ENCODE measurements around the gene CDC25A.
A peak's percentile ranks its signal among the peaks of the same experiment; 100 is the strongest.

Gene CDC25A

DNA sequence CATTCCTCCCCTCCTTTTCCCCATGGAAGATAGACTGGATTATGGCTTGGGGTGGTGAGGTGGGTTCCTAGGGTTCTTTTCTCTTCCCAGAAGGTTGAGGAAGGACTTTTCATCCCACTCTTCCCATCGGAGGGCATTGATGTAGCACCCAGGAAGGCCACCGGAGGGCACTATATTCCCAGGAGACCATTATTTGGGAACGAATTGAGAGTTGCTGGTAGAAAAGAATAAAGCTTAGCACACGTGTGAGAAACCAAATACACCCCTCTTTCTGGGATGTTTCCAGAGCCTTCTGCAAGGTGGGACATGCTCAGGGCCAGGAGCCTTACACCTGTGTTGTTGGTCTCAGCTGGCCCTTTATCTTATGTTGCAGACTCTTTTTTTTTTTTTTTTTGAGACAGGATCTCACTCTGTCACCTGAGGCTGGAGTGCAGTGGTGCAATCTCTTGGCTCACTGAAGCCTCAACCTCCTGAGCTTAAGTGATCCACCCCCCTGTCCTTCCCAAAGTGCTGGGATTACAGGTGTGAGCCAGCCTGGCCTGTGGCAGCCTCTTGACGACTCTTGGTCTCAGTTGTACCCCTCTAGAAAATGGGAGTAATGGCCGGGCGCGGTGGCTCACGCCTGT is 6.3 kb upstream of the CDC25A start:
- no peak for DNase-seq

DNA sequence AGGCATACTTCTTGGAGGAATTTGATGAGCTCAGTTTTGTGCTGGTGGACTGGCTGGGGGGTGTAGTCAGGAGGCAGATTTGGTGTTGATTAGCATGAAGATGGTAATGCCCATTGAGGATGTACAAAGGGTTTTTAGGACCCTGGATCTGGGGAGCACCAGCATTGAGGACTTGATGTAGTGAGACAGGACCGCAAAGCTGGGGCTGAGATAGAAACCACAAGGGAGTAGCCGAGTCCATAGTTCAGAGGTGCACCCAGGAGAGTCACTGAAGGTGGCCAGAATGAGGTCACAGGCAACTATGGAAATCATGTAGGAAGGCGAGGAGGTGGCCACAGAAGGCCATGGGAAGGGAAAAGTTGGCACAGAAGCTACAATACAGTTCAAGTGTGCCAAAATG is 2.7 kb upstream of the CDC25A start:
- no peak for DNase-seq

DNA sequence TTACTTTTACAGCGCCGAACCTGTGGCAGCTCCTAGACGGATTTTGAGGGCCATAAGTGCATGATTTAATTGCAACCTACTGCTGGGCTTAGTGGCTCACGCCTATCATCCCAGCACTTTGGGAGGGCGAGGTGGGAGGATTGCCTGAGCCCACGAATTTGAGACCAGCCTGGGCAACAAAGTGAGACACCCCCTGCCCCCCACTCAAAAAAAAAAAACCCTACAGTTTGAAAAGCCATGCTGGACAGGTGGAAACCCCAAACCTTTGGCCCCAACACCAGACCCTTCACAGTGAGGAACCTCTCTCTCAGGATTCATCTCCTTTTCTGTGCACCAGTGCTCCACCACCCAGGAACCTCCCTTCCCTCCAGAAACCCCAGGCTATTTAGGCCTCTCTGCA is 1.1 kb upstream of the CDC25A start:
- DNase-seq, result no peak

DNA sequence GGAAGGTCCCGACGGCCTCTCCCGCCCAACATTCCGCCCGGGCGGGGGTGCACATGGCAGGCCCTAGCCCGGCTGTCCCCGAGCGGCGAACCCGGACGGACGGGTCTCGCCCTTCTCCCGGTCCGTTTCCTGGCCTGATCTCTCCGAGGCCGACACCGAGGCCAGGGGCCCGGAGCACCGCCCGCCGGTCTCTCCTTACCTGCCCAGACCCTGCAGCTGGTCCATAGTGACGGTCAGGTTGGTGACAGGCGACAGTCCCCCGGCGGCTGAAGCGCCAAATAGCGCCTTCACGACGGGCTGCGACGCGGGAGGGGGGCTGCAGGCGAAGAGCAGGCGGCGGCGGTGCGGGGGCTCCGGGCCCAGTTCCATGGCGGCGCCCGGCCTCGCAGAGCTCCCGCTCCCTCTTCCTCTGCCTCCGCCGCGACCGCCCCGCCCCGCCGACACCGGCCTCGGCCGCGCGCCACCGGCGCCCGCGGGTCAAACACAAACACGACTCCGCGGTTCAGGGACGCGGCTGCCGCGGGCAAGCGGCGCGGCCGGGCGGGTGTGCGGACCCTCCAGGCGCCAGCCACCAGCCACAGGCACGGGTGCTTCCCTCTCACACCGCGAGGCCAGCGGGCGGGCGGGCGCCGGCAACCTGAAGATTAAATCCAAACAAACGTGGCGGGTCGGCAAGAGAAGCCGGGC is 495 bp downstream of the CDC25A start:
- no peak for DNase-seq

DNA sequence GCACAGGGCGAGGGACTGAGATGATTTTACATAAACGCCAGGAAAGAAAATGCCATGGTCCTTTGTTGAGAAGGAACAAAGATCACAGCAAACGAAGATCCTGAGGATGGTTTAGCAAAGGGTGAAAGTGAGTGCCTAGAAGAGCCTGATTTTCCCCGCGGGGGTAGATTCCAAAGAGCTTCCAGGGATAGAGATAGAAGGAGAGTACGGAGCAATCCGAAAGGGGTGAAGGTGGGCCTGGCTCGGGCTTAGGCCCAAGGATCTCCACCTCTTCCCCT is 977 bp downstream of the CDC25A start:
- no peak for DNase-seq

DNA sequence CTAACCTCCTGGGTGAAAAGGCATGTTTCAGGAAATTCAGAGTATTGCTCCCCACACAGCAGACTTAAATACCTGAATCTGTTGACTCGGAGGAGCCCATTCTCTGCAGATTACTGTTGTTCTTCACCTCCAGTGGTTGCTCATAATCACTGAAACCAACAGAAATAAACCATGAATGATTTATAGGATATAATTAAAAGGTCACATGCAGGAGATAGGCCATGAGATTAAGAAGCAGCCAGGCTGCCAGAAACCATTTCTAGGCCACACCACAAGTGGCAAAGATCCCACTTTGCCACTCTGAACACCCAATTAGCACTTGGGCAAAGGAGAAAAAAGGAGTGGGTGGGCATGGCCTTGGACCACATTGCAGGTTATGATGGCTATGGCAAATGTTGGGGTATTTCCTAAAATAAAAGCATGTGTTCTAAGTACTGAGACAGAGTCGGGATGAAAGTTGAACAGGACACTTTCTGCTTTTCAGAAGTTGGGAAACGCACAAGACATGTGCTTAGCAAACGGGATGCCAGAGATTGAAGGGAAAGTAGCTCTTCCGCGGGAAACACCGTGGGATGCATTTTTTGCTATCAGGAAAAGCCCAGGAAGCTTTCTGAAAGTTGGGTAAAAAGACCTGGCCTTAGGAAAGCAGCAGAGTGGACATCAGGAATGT is 1.5 kb downstream of the CDC25A start:
- no peak for DNase-seq

DNA sequence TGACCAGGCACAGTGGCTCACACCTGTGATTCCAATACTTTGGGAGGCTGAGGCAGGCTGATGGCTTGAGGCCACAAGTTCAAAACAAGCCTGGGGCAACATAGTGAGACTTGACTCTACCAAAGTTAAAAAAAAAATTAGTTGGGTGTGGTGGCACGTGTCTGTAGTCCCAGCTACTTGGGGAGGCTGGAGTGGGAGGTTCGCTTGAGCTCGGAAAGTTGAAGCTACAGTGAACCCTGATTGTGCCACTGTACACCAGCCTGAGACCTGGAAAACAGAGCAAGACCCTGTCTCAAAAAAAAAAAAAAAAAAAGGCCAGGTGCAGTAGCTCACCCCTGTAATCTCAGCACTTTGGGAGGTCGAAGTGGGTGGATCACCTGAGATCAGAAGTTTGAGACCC is 3.1 kb downstream of the CDC25A start:
- DNase-seq, result no peak

DNA sequence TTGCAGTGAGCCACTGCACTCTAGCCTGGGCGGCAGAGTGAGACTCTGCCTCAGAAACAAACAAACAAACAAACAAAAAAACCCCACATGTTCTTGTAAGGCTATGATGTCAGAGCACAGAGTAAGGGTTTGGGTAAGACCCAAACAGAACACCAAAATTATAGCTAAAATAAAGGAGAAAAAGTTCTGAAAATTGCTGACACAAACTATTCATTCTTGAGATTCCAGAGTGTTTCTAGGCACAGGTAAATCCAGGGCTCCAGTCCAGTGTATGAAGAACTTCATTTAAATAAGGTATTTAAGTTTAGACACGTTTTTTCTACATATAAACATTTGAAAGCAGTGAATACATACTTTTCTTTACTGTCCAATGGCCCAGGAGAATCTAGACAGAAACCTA is 3.9 kb downstream of the CDC25A start:
- no peak for DNase-seq

DNA sequence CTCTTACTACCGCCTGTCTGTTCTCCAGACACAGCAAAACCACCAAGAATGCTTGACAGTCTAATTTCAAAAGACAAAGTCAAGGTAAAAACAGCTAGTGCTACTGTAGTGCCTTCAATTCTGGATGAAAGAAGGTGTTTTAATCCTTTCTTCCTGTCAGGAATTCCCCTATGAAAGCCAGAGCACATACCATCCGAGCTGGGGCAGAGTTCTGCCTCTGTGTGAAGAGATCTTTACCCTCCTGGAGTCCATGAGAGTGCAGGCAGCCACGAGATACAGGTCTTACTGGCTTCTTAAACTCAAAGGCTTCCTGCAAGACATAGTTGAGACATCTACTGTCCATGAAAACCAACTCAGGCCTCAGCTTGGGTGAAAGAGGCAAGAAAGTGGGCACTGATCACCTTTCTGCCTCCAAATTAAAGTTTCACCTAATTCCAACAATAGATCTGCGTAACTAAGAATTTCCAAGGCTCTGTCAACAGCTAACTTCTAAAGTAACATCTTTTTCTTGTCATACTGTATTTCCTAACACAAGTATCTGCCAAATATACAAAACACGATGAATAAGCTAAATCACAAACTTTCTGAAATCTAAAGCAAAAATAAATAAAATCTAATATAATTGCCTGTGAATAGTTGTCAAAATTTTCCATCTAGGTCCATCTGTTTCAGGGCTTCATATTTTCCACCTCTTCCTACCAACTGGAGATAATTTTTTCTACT is 7.5 kb downstream of the CDC25A start:
- DNase-seq, result no peak

DNA sequence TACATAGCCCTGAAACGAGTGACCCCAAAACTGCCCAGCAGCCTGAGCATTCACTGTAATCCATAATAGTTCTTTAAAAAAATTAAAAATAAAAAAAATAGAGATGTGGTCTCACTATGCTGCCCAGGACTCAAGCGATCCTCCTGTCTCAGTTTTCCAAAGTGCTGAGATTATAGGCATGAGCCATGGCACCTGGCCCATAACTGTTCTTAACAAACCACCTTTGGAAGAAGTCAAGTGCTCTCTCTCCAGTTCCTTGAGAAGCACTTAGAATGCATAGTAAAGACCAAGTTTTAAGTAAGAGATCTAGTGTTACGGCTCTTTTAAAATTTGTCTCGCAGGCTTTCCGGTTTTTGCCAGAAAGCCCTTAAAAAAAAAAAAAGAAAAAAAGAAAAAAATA is 8.2 kb downstream of the CDC25A start:
- no peak for DNase-seq

DNA sequence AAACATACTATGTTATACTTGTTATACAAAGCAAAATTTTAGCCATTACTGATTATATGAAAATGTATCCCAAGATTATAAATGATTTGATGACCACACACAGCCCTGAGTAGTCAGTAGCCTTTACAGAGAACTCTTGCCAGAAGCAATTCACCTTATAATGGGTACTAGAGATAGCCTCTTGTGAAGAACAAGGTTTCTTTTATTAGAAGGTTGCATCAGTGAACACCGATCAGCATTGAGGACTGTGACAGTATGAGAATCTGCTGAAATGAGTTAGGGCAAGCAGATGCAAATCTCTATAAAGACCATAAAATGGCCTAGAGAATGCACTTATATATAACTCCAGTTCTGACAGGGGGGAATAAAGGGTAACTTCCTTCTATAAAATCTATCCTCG is 10.1 kb downstream of the CDC25A start:
- DNase-seq, result no peak

DNA sequence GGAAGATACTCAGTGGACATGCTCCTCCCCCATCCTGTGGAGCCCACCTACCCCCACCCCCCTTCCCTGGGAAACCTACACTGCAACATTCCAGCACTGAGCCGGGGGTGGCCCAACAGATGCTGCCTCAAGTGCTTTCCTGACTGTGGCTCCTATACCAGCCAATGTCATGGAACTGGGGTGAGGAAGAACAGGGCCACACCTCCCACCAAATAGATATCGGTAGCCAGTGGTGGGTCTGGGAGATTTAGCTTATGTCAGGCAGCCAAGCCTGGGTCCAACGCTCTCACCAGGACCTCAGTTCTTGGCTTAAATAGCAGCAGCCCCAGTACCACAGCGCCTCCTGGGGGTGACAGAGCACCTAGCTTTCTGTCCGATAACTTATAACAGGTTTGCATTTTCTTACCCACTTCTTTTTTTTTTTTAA is 30.3 kb downstream of the CDC25A start:
- peak; percentile 30 for DNase-seq

DNA sequence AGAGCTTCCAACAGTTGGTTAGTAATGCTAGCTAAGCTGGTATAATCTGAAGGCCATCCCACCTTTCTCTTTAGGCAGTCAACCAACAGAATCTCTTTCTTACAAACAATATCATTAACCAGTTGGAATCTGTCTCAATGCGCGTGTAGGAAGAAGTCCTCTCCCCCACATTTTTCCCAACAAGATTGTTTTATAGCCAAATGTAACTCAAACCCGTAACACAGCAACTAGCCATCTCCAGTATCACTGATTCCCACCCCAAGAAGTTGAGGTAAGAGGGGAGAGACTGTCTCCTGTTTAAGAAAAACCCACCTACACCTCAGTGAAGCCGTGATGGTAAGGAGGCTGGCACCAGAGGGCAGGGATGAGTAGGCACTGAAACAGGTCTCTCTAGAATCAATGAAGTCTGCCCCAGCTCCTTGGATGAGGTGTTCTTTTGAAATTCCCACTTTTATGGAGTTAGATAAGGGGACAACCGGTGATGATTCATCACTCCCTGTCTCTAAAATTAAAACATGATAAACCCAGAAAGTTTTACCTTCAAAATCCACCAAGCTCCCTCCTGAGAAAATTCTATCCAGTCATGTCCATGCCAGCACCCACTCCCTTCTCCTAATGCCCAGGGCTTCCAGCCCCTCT is 30.9 kb downstream of the CDC25A start:
- no peak for DNase-seq

DNA sequence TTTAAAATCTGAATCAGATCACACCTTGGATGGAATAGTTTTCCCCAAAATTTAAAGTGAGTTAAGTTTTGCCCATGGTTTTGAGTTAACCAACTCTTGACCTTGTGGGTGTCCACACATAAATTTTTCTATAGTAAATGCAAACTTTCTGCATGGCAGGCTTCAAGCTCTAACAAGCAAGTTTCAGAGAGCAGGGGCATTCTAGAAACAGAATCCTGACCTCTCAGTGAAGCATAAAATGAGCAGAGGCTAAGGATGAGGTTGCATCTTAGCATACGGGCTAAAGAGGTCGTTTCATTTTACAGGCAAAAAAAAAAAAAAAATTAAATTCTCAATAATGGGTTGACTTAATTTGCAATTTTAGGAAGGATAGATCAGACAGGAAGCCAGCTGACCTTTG is 32.1 kb downstream of the CDC25A start:
- no peak for DNase-seq

DNA sequence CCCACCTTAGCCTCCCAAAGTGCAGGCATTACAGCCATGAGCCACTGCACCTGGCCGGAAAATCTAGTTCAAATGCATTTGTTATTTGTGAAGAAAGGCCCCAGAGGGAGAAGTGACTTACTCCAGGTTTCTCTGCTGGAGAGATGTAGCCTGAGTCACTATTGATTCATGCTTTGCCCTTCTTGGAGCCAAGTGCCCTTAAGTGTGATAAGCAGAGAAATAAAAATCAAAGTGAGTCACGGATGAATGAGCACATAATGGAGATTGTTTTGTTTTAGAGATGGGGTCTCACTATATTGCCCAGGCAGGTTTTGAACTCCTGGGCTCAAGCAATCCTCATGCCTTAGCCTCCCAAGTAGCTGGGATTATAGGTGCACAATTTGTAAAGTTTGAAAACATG is 33.1 kb downstream of the CDC25A start:
- DNase-seq, result no peak

DNA sequence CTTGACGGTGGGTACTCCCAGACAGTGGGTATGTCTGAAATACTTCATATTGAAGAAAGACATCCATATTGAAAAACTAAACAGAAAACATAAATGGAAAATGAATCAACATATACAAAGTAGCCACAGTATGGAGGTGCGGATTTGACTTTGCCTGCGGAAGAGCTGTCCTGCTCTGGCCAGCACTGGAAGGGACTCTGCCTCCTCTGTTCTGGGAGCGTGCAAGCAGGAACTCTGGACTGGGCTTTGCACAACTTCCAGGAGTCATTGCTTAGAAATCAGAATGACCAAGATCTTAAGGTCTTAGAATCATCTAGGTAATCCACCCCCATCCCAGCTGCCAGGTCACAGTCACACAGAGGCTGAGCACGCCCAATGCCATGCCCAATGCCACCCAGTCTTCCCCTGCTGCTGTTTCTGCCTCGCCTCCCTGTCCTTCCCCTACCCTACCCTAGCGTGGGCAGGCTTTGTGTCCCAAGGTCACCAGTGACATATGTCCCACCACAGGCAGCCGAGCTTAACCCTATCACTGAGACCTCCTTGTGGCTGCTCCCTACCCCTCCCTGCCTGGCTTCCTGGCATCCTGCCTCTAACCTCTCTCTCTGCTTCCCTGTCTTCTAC is 36.3 kb downstream of the CDC25A start:
- DNase-seq, result no peak

DNA sequence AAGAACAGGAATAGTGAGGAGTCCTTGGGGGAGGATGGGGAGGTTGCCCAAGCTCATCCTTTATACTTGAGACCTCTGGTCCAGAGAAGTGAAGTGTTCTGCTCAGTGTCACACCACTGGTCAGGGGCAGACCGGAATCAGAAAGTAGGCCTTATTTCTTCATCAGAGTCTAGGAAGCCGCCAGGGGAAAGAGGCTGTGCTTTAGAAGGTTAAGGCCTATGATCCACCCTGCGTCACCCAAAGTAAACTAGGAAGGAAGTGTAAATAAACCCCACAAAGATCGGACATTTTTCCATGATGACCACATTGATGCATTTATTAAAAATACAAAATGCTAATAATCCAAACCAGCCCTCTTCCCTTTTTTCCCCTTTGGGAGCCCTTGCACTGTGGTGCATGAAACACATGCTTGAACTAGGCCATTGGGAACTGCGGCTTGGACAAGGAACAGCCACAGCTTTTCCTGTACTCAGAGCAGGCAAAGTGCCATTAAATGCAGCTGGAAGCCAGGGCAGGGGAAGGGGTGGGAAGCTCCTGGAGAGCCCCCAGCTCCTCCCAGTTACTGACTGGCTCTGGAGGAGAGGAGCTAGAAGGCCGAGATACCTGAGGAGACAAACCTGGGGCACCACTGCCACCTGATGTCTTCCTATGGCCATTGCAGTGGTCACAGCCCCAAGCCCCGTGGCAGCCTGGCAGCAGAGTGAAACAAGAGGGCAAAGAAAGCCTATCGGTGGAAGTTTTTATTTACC is 37.0 kb downstream of the CDC25A start:
- peak; percentile 20 for DNase-seq

DNA sequence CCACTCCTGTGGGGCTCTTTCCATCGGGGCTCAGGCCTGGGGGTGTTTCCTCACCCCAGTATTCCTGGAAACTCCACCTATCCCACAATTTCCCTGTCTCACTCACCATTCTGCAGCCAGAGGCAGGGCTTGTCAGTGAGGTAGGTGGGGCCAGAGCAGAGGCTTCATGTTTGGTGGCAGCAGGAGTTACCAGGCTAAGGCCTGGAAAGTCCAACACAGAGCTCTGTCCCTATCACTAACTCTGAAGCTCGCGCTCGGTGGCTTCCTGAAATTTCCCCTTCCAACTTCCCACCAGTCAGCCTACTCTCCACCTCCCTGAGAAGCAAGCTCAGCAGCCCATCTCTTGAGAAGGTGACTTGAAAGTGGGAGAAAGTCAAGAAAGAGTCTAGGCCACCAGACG is 44.2 kb downstream of the CDC25A start:
- no peak for DNase-seq

DNA sequence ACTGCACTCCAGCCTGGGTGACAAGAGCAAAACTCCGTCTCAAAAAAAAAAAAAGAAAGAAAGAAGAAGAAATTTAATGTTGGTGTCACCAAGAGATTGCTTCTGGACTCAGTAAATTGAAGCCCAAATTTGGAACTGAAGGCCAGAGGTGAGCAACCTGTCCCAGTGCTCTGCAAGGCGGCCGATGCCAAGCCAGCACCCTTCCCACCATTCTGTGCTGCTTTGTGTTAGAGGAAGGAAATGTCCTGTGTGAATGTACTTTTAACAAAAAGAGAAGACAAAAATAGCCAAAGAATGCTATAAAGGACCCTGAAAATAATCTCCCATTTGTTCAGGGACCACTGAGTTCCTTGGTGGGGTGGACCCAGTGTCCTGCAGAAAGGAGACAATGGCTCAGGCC is 44.6 kb downstream of the CDC25A start:
- DNase-seq, result no peak

DNA sequence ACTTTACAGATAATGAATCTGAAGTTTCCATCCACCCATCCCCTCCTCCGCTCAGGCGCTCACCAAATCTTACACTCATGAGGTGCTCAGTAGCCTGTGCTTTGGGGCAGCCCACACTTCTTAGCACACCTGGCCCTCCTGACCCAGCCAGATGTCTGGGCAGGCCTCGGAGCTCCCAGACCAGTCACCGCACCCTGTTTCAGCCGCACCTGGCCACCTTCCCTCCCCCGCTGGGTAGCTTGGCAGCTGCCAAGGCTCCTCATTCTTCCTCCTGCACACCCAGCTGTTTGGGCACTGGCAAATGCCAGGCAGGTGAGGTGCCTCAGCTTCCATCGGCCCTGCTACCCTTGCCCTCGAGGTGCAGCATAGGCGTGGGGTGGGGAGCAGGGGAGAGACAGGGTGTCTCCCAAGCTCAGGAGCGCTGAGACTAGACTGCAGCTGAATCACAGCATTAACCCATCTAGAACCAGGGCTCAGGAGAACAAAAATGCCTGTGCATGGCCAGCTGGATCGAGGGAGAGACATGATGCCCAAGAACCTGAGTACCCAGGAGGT is 45.8 kb downstream of the CDC25A start:
- DNase-seq, result no peak

DNA sequence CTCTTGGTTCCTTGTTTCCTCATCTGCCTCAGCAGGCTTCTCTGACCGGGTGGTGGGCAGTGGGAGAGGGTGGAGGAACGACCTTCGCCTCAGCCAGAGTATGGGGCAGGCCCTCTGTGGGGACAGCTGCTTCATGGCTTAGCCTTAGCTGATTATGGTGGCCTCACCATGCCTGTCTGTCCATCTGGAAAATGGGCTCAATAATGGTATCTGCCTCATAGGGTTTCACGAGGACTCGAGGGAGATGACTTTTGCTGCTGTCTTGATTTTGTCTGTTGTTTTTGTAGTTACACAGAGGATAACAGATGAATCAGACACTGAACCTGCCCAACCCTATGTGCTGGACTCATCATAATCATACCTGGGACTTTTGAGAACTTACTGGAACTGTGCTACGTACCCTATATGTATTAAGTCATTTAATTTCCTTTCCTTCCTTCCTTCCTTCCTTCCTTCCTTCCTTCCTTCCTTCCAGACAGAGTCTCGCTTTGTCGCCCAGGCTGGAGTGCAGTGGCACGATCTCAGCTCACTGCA is 46.5 kb downstream of the CDC25A start:
- DNase-seq, result no peak

Measured in T-helper 9 cell (primary cell).